Stimulated activated CD8-positive, alpha-beta memory T cell treated with anti-CD3 and anti-CD28 coated beads, Interleukin-4, amount 100 ng/mL, for 24 hours (primary cell): ENCODE measurements around the gene THOC7.

Experiments
- DNase-seq: peaks from one replicate; pipeline ENCODE4 v3.0.0-alpha.2; 2020; ENCODE audit warnings: low read depth

Gene THOC7

DNA sequence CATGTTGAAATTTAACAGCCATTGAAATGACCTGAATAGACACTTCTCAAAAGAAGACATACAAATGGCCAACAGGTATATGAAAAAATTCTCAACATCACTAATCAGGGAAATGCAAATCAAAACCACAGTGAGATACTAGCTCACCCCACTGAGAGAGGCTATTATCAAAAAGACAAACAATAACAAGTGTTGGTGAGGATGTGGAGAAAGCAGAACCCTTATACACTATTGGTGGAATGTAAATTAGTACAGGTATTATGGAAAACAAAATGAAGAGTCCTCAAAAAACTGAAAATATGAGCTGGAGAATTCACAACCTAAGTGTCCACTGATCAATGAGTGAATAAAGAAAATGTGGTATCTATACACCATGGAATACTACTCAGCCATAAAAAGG, 21.5 kb downstream of the THOC7 start:
- no peak for DNase-seq

DNA sequence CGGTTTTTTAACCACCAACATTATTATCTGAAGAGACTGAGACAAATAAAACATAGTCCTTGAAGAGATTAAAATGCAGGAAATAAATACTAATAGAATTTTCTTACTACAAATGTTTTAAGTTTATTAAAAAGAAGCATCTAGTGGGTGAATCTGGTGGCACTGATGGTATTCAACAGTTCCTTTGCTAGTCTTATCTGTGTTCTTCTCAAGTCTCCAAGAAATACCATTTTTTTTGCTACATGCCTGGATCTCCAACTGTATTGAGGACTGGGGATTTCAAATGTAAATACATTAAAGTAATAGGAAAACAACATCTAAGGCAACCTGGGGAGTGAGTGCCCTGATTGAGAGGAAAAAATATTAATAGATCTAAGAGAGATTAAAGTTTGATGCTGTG, 21.9 kb downstream of the THOC7 start:
- DNase-seq = no peak

GRCh38 chr3:63832395-63832794, 31.2 kb downstream of the THOC7 start:
- DNase-seq = no peak

DNA sequence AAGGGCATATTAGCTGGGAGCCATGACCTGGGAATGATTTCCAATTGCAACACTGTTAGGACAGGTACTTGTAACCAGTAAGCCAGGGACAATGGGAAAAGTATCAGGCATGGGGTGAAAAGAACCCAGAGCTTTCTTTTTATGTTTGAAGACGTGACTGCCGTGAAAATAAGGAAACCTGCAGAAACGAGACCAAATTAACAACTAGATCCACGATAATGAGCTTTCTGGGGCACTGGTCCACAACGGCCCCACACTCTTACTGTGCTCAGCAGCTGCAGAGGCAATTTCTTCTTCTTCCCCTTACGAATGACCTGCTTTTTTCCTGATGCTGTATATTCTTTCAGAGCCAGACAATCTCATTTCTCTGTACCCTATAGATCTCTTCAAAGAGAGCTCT, 33.1 kb downstream of the THOC7 start:
- no peak for DNase-seq

DNA sequence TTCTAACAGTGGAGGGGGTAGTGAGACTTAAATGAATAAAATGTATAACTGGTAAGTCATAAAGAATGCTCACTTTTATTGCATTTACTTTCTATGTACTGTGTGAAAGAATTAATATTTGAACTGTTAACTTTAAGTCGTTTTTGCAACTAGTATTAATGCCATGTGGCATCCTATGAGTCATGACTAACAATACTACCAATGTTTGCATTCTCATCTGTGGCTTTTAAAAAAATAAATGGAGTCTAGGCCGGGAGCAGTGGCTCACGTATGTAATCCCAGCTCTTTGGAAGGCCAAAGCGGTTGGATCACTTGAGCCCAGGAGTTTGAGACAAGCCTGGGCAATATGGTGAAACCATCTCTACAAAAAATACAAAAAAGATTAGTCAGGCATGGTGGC, 39.3 kb downstream of the THOC7 start:
- DNase-seq = no peak

GRCh38 chr3:63819151-63819398, 44.5 kb downstream of the THOC7 start, which contains the start of gene C3orf49:
Gene C3orf49 (plus strand): TSS chr3:63819299. CDS start chr3:63819472, 173 bp downstream.
- no peak for DNase-seq

- peak; percentile 26 for DNase-seq
These were observed 45.1 kb downstream of the THOC7 start for GRCh38 chr3:63818282-63819150.

GRCh38 chr3:63817225-63817624, 46.4 kb downstream of the THOC7 start:
- DNase-seq = no peak

DNA sequence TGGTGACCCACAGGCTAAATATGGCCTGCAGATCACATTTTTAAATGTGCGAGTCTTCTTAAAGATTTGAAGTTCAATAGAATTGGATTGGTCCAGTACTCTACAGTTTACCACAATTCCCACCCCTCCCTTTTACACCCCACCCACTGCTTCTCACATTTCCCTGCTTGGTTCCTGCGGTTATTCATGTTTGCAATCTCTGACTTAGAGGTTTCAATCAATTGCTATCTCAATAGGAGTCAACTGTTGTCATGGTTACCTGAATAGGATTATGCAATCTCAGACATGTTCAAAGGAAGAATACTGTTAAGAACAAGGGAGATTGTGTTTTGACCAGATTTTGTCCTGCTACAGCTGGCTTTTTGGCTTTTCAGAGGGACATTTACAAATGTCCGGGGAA, 49.4 kb downstream of the THOC7 start:
- DNase-seq = no peak

DNA sequence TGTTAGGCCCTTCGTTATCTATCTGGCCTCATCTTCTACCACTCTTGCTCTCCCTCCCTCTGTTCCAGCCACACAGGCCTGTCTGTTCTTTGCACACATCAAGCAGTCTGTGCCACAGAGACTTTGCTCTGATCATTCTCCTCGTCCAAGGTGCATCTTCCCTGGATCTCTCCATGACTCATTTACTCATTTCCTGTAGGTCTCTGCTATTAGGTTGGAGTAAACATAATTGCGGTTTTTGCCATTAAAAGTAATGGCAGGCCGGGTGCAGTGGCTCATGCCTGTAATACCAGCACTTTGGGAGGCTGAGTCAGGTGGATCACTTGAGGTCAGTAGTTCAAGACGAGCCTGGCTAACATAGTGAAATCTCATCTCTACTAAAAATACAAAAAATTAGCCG, 54.0 kb downstream of the THOC7 start:
- DNase-seq = no peak

DNA sequence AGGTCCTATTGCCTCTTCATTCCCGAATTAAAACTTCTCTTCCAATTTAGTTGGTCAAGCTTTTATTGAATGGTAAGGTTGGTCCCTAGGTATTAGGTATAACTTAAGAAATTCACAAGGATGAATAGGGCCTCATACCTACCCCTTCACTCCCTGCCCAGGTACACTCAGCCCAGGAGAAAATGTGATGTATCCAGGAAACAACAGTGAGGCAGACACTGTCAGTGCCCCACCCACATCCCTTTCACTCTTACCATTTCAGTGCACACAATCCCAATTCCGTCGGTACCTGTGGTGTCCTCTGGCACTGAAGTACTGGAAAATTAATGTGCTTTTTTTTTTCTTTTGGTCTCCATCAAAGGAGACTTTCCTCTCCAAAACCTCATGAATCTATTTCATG, 55.0 kb downstream of the THOC7 start:
- no peak for DNase-seq

DNA sequence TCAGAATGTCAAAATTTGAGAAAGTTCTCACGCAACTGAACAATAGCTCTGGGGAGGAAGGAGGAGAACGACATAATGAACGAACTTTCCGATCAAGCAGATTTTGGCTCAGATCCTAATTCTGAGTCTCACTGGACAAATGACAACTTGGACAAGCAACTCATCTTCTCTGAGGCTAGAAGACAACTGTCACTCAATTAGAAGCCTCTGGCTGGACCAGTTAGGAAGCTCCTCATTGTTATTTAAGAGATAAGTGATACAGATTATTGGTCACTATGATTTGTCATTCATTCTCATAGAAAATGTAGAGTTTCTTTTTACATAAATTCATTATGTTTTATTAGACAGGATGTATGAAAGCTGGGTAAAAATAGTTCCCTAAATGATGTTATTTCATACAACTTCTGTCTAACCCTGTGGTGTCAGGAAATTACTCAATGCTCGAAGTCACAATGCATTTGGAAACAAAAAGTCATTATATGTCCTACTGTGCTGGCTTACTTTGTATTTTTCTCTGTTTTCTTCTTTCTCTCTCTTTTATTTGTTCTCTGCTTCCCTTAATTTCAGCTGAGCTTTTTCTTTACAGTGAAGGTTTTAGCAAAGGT, 55.5 kb downstream of the THOC7 start:
- DNase-seq = no peak

GRCh38 chr3:63803911-63804310, 59.7 kb downstream of the THOC7 start:
- DNase-seq = no peak

DNA sequence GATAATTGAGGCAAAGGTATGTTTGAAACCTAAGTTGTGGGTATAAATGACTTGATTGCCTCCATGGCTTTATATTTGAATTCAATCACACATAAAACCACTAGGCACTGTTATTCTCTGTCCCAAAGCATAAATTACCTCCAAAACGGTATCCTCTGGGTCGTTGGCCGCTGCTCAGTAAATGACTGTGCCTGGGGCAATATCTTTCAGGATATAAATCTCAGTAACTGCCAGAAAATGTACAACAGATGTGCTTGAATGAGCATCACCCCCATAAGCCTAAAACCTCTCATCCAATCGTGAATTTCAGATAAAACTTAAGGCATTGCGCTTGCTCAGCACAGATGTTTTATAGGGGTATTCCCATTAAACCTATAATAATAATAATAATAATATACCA, 63.5 kb downstream of the THOC7 start:
- no peak for DNase-seq

GRCh38 chr3:63798949-63799348, 64.7 kb downstream of the THOC7 start:
- no peak for DNase-seq

DNA sequence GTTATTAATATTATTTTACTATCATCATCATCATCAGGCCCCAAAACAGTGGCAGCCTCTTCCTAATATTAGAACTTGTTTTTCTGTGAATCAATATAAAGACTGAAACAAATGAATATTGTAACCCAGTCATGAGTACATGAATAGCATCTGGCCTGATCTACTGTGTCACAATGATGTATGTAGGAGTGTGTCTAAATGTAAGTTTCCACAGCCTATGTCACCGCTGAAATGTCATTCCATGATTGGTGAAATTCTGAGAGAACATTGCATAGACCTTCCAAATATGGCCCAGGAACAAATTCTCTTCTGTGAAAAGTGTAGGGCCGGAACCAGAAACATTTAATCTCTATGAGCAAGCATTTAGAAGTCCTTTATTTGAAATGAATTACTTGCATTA, 65.1 kb downstream of the THOC7 start:
- DNase-seq = no peak

- no peak for DNase-seq
These were observed 68.2 kb downstream of the THOC7 start for GRCh38 chr3:63795438-63795837.

DNA sequence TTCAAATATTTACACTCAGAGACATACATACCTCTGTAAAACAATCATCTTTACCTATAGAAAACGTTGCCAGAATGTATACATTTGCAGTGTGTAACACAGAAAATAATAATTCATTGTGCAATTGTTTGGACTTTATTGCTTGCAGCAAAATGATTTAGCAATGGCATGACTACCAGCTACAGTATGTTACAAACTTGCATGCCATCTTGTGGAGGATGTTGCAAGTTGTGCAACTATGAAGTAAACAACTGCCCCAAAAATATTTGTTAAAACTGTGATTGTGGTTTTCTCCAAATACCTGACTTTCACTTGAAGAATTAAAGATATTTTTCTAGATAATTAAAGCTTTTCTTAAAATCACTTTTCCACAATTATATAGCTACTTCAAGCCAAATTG, 71.6 kb downstream of the THOC7 start:
- no peak for DNase-seq
